Neuronal stem cell (in vitro differentiated cells): Measurements from ENCODE around the gene ZNF536.

Source experiments
- DNase-seq: peaks from one replicate; pipeline ENCODE4 v3.0.0-alpha.2; 2013; ENCODE audit warnings: low spot score
- H2AFZ ChIP-seq: one replicate; pipeline ENCODE4 v1.6.1; 2013; ENCODE audit warnings: mild to moderate bottlenecking, low read length, inconsistent platforms
- H2AK5ac ChIP-seq: 2 replicates; pipeline ENCODE4 v1.6.1; 2013; ENCODE audit warnings: low read depth, mild to moderate bottlenecking, inconsistent platforms, low read length, moderate library complexity, mixed read lengths
- H2BK120ac ChIP-seq: 2 replicates; pipeline ENCODE4 v1.6.1; 2013; ENCODE audit warnings: low read depth, mild to moderate bottlenecking, inconsistent platforms, low read length, moderate library complexity, mixed read lengths
- H2BK12ac ChIP-seq: one replicate; pipeline ENCODE4 v1.6.1; 2013; ENCODE audit warnings: low read length, inconsistent platforms
- H2BK15ac ChIP-seq: 2 replicates; pipeline ENCODE4 v1.6.1; 2013; ENCODE audit warnings: mild to moderate bottlenecking, low read length, inconsistent platforms, mixed read lengths
- H2BK5ac ChIP-seq: one replicate; pipeline ENCODE4 v1.6.1; 2013; ENCODE audit warnings: inconsistent platforms, mild to moderate bottlenecking, low read length, moderate library complexity
- H3K14ac ChIP-seq: one replicate; pipeline ENCODE4 v1.6.1; 2013; ENCODE audit warnings: low read length, inconsistent platforms
- H3K18ac ChIP-seq: 2 replicates; pipeline ENCODE4 v1.6.1; 2013; ENCODE audit warnings: low read length, inconsistent platforms
- H3K23ac ChIP-seq: 2 replicates; pipeline ENCODE4 v1.6.1; 2013; ENCODE audit warnings: low read depth, mild to moderate bottlenecking, mixed read lengths, low read length, inconsistent platforms; ENCODE audit not compliant: poor library complexity
- H3K27ac ChIP-seq: replicated peaks from 3 replicates; pipeline ENCODE4 v1.5.1; 2013; ENCODE audit warnings: low read length, inconsistent platforms
- H3K27me3 ChIP-seq, 3 experiments: 2 replicates each; pipeline ENCODE4 v1.6.1; 2013; ENCODE audit warnings: low read length in 3 of 3, mild to moderate bottlenecking in 2 of 3, inconsistent platforms in 1 of 3, low read depth in 1 of 3, mixed read lengths in 1 of 3, moderate library complexity in 1 of 3; ENCODE audit not compliant: control insufficient read depth in 3 of 3, insufficient read depth in 3 of 3
- H3K36me3 ChIP-seq, 2 donors: replicated peaks in 1 of 2; 2 replicates each; pipeline ENCODE4 v1.6.1; 2013; ENCODE audit warnings: low read length in 2 of 2; ENCODE audit not compliant: control insufficient read depth in 2 of 2, insufficient read depth in 2 of 2
- H3K4ac ChIP-seq: 2 replicates; pipeline ENCODE4 v1.6.1; 2013; ENCODE audit warnings: inconsistent platforms, mild to moderate bottlenecking, low read length, moderate library complexity
- H3K4me1 ChIP-seq, 2 donors: 1 replicate in 1 of 2; 2 replicates in 1 of 2; pipeline ENCODE4 v1.6.1; 2013; ENCODE audit warnings: low read length in 2 of 2, low read depth in 1 of 2; ENCODE audit not compliant: control insufficient read depth in 2 of 2, insufficient read depth in 1 of 2
- H3K4me2 ChIP-seq: one replicate; pipeline ENCODE4 v1.6.1; 2013; ENCODE audit warnings: mild to moderate bottlenecking, low read length, inconsistent platforms; ENCODE audit not compliant: insufficient read depth, poor library complexity, severe bottlenecking
- H3K4me3 ChIP-seq, 2 donors: 2 replicates each; pipeline ENCODE4 v1.5.1; 2013; ENCODE audit warnings: low read length in 2 of 2, mild to moderate bottlenecking in 2 of 2, inconsistent platforms in 1 of 2, moderate library complexity in 1 of 2
- H3K79me1 ChIP-seq: one replicate; pipeline ENCODE4 v1.6.1; 2013; ENCODE audit warnings: low read depth, mild to moderate bottlenecking, inconsistent platforms, low read length, moderate library complexity
- H3K9ac ChIP-seq: one replicate; pipeline ENCODE4 v1.6.1; 2013; ENCODE audit warnings: mild to moderate bottlenecking, low read depth, low read length, inconsistent platforms; ENCODE audit not compliant: poor library complexity
- H3K9me3 ChIP-seq, 2 donors: replicated peaks in 1 of 2; 2 replicates each; pipeline versions ENCODE3 to v1.6.1; 2013; ENCODE audit warnings: low read length in 2 of 2, mild to moderate bottlenecking in 2 of 2, inconsistent platforms in 1 of 2, low read depth in 1 of 2, mixed read lengths in 1 of 2, moderate library complexity in 1 of 2; ENCODE audit not compliant: control insufficient read depth in 2 of 2, insufficient read depth in 1 of 2
- H4K8ac ChIP-seq: one replicate; pipeline ENCODE4 v1.6.1; 2013; ENCODE audit warnings: low read depth, mild to moderate bottlenecking, inconsistent platforms, low read length, moderate library complexity
- H4K91ac ChIP-seq: one replicate; pipeline ENCODE4 v1.6.1; 2013; ENCODE audit warnings: low read length, low read depth, mild to moderate bottlenecking, inconsistent platforms; ENCODE audit not compliant: poor library complexity
- WGBS, 2 donors: extraction: QIAGEN DNeasy Blood & Tissue Kit; methylation state at CpG; one replicate each; pipeline ENCODE4 v1.1.7; 2013; ENCODE audit warnings: missing lambda C conversion rate in 2 of 2, mixed read lengths in 1 of 2; ENCODE audit not compliant: insufficient read length in 2 of 2, insufficient replicate concordance in 1 of 2; ENCODE audit errors: extremely low coverage in 2 of 2; 5-methylcytosine and 5-hydroxymethylcytosine counted together

The ZNF536 gene

DNA sequence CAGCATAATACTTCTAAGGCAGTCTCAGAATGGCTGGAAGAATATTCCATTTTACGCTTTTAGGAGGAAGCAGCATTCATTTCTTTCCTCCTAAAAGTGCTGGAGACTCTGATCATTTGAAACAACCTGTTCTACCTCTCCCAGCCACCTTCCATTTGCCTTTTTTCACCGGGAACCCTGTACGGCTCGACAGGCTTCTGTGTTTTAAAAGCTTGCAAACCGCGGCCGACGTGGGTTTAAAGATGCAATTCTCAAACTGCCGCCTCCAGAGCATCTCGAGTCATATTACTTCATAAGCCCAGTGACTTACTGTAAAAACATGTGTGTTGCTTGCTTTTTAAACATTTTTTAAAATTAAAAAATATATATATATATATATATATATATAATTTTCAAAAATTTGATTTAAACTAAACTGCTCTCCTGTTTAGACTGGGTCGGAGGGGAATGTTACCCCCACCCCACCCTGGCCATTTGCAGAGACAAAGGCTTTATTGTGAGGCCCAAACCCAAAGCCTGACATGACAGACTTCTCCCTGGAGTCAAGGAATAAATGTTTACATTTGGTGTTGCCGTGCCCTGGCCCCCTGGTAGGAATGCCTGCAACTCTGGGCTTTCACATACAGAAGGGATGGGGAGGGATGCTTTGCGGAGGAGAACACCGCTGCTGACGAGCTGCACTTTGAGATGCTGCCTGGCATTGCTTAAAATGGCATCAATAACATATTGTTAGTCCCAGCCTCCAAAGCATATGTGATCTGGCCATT is 30.4 kb downstream of the ZNF536 start:
- no peak overlapping the region for H3K4me2 ChIP-seq
- no peak overlapping the region for H3K9ac ChIP-seq
- no peaks in the 10 kb centered on the region for H3K79me1 ChIP-seq
- no peak overlapping the region for H3K4ac ChIP-seq
- DNase-seq: no peak
- peaks cover 0 to 2% of the 10 kb centered on the region in 2 donors for H3K9me3 ChIP-seq
- peaks cover 8 to 11% of the 10 kb centered on the region in 2 donors for H3K4me1 ChIP-seq
- no peak overlapping the region for H3K18ac ChIP-seq
- H3K27ac ChIP-seq: no peak overlapping the region
- H3K14ac ChIP-seq: no peak overlapping the region
- no peaks in the 10 kb centered on the region for H3K36me3 ChIP-seq
- H3K23ac ChIP-seq: no peak overlapping the region
- no peak overlapping the region for H2BK15ac ChIP-seq
- H4K91ac ChIP-seq: no peak overlapping the region
- no peak overlapping the region for H2BK12ac ChIP-seq
- H3K4me3 ChIP-seq: no peak overlapping the region
- no peaks in the 10 kb centered on the region for H3K27me3 ChIP-seq
- no peak overlapping the region for H2BK120ac ChIP-seq
- H2AFZ ChIP-seq: no peak overlapping the region
- no CpG with 5 or more reads among the region's 15 CpGs for WGBS, 2 donors
- H2BK5ac ChIP-seq: no peak overlapping the region
- no peak overlapping the region for H2AK5ac ChIP-seq
- no peak overlapping the region for H4K8ac ChIP-seq

DNA sequence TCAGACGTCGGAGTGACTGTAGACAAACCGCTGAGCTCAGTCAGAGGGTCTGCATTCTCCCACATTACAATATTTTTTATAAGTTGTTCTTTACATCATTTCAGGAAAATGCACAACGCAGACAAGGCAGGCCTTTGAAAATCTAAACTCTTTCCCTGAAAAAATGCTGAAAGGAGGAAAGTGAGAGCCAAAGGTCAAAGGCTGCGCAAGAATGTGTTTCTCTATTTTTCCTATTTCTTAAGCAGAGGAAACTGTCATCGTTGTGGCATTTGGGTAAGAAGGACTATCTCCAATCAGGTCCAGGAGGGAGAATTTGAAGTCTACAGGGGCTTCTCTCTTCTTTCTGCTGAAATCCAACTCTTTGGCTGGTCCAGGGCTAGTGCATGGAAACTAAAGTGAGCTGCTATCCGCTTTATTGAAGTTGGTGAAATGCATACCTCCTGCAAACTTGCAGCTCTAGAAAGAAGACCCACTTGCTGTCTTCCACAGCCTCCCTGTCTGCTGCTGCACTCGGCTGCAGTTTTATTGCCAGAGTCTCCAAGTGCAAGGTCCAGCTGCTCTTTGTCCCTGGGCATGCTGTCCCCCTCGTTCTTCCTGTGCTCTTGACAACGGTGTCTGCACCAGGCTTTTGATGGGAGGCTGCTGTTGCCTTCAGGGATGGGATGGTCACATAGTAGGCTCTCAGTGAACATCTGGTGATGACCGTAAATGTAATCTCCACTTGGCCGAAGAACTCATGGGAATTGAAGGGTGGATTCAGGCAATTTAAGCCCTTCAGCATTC is 31.2 kb downstream of the ZNF536 start:
- Histone ChIP-seq H3K23ac (no peak overlapping the region), H4K91ac (no peak overlapping the region), H3K27me3 (no peaks in the 10 kb centered on the region), H3K4ac (no peak overlapping the region), H3K9ac (no peak overlapping the region), H2BK15ac (no peak overlapping the region), H4K8ac (no peak overlapping the region), H3K9me3 (peaks cover 0 to 2% of the 10 kb centered on the region in 2 donors), H3K4me3 (no peak overlapping the region), H3K4me2 (no peak overlapping the region), H2AFZ (no peak overlapping the region), H3K79me1 (no peaks in the 10 kb centered on the region), H2BK120ac (no peak overlapping the region), H3K27ac (no peak overlapping the region), H3K14ac (no peak overlapping the region), H3K4me1 (peaks cover 8 to 11% of the 10 kb centered on the region in 2 donors), H3K18ac (no peak overlapping the region), H2BK12ac (no peak overlapping the region), H2BK5ac (no peak overlapping the region), H2AK5ac (no peak overlapping the region), H3K36me3 (no peaks in the 10 kb centered on the region)
- WGBS, 2 donors: no CpG with 5 or more reads among the region's 12 CpGs
- DNase-seq: no peak

DNA sequence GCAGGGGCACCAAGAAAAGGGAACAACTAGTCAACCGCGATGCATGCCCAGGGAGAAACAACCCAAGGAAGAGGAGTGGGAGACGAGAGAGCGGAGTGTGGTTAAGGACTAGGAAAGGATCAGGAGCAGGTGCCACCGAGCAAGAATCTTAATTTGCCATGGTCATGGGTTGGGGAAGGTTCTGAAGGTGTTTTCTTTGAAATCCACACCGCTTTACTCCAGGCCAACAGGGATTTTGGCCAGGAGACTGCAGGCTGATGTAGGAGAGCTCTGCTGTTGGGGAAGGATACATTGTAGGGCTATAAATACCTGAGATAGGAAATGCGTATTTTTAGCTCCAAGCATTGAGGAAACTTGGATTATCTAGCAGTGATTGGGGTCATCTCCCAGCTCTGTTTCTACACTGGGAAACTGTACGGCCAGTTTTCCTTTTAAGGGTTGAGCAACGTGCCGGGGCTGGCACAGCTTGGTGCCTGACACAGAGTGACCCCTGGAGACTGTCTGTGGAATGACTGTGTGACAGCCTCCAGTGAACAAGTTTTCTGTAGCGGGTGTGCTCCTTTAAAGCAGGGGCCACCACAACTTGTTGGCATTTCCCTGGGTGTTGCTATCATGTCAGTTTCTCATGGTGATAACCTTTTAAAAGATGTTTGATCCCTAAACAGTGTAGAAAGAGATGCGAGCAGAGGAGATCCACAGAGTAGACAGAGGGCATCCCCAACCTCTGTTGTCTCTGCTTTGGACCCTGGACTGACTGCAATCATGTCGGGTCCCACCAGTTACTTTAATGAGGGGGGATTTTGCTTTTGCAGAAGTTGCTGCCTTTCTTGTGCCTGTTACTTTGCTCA is 34.3 kb downstream of the ZNF536 start:
- no peak overlapping the region for H2AK5ac ChIP-seq
- H2BK5ac ChIP-seq: no peak overlapping the region
- H4K8ac ChIP-seq: no peak overlapping the region
- H3K4ac ChIP-seq: no peak overlapping the region
- peaks cover 8 to 11% of the 10 kb centered on the region in 2 donors for H3K4me1 ChIP-seq
- no peak for DNase-seq
- H3K4me2 ChIP-seq: no peak overlapping the region
- no peak overlapping the region for H3K14ac ChIP-seq
- no peak overlapping the region for H3K18ac ChIP-seq
- no peak overlapping the region for H2BK120ac ChIP-seq
- no peak overlapping the region for H2BK15ac ChIP-seq
- no peaks in the 10 kb centered on the region for H3K36me3 ChIP-seq
- H2AFZ ChIP-seq: no peak overlapping the region
- no peak overlapping the region for H3K27ac ChIP-seq
- H3K27me3 ChIP-seq: no peaks in the 10 kb centered on the region
- no CpG with 5 or more reads among the region's 13 CpGs for WGBS, 2 donors
- no peak overlapping the region for H2BK12ac ChIP-seq
- no peak overlapping the region for H3K4me3 ChIP-seq
- H3K9me3 ChIP-seq: peaks cover 0 to 2% of the 10 kb centered on the region in 2 donors
- no peak overlapping the region for H4K91ac ChIP-seq
- H3K79me1 ChIP-seq: no peaks in the 10 kb centered on the region
- H3K23ac ChIP-seq: no peak overlapping the region
- H3K9ac ChIP-seq: no peak overlapping the region
